Measurements from ENCODE around the gene KIF12. TPM values are rescaled to one million over a fixed set of nuclear protein-coding genes. Genes with fewer than 3 reads are reported as not detected.

Gene KIF12
- total and polyA plus RNA-seq, 2 of the 13 experiments (the other 11 are each of a cell fraction or from before 2014, with no cell fraction given): 1.8 to 12.5 TPM

DNA sequence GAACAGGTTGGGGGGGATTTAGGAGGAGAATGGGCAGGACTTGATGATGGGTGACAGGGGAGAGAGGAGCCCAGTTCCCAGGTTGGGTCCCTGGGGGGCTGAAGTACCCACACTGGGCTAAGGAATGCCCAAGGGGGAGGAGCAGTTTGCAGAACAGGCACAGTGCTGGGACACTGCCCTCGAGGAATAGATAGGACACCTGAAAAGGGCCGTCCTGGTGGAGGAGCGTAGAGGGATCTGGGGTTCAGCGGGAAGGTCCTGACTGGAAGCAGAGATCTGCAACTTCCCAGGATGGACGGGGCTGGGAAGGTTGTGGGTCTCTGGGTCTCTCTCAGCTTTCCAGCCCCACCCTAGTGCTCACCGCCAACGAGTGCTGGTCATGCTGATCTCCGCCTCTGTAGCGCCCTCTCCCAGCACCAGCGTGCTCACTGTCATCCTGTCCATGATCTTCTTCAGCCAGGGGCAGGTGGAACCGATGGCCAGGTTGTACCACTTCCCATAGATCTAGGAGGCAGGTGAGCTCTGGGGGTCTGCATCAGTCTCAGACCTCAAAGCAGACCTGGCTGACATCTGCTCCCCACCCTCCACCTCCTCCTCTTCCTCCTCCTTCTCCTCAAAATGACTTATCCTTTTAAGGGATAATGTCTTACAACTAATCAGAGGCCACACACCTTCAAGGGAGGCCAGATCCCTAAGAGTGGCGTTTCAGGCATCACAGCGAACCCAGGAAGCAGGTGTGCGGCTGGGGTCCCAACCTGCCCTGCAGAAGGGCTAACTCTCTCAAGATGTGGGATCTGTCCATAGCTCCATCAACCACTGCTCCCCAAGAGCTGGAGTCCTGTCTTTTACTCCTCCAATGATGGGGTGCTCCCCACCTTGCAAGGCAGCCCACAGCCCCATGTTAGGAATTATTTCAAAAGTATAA is 22.6 kb downstream of the KIF12 start (continued):
- TF ChIP-seq MIXL1 (CRISPR knock-in tag; IDR thresholded peaks at IDR 0.05): 0 out of 2 replicates have a peak, but pooled peaks have one; percentile 41
- no peak for TF ChIP-seq ZNF713 (CRISPR knock-in tag; IDR thresholded peaks at IDR 0.05)
- TF ChIP-seq, protein P1, sequence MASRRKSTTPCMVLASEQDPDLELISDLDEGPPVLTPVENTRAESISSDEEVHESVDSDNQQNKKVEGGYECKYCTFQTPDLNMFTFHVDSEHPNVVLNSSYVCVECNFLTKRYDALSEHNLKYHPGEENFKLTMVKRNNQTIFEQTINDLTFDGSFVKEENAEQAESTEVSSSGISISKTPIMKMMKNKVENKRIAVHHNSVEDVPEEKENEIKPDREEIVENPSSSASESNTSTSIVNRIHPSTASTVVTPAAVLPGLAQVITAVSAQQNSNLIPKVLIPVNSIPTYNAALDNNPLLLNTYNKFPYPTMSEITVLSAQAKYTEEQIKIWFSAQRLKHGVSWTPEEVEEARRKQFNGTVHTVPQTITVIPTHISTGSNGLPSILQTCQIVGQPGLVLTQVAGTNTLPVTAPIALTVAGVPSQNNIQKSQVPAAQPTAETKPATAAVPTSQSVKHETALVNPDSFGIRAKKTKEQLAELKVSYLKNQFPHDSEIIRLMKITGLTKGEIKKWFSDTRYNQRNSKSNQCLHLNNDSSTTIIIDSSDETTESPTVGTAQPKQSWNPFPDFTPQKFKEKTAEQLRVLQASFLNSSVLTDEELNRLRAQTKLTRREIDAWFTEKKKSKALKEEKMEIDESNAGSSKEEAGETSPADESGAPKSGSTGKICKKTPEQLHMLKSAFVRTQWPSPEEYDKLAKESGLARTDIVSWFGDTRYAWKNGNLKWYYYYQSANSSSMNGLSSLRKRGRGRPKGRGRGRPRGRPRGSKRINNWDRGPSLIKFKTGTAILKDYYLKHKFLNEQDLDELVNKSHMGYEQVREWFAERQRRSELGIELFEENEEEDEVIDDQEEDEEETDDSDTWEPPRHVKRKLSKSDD (CRISPR knock-in tag; IDR thresholded peaks at IDR 0.05; ENCODE audit: low read depth): no peak
- no peak for TF ChIP-seq ZNF431 (CRISPR knock-in tag; IDR thresholded peaks at IDR 0.05; ENCODE audit: borderline replicate concordance, low read depth)
- peak; percentile 33; the same call in 1 of the 2 replicates for TF ChIP-seq FOXA3 (CRISPR knock-in tag; IDR thresholded peaks at IDR 0.05)
- no peak for TF ChIP-seq NFAT5 (CRISPR knock-in tag; IDR thresholded peaks at IDR 0.05)
- TF ChIP-seq, protein P2, sequence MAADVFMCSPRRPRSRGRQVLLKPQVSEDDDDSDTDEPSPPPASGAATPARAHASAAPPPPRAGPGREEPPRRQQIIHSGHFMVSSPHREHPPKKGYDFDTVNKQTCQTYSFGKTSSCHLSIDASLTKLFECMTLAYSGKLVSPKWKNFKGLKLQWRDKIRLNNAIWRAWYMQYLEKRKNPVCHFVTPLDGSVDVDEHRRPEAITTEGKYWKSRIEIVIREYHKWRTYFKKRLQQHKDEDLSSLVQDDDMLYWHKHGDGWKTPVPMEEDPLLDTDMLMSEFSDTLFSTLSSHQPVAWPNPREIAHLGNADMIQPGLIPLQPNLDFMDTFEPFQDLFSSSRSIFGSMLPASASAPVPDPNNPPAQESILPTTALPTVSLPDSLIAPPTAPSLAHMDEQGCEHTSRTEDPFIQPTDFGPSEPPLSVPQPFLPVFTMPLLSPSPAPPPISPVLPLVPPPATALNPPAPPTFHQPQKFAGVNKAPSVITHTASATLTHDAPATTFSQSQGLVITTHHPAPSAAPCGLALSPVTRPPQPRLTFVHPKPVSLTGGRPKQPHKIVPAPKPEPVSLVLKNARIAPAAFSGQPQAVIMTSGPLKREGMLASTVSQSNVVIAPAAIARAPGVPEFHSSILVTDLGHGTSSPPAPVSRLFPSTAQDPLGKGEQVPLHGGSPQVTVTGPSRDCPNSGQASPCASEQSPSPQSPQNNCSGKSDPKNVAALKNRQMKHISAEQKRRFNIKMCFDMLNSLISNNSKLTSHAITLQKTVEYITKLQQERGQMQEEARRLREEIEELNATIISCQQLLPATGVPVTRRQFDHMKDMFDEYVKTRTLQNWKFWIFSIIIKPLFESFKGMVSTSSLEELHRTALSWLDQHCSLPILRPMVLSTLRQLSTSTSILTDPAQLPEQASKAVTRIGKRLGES (CRISPR knock-in tag; IDR thresholded peaks at IDR 0.05; ENCODE audit: borderline replicate concordance): no peak
- no peak; the same call in 1 of the 2 replicates for TF ChIP-seq SALL1 (CRISPR knock-in tag; IDR thresholded peaks at IDR 0.05)
- no peak for TF ChIP-seq MTF1 (CRISPR knock-in tag; IDR thresholded peaks at IDR 0.05)
- no peak for TF ChIP-seq GRHL1 (CRISPR knock-in tag; conservative IDR thresholded peaks at IDR 0.05)
- TF ChIP-seq STAG1 (CRISPR knock-in tag; IDR thresholded peaks at IDR 0.05): peak; percentile 54
- 0 out of 2 replicates have a peak, but pooled peaks have one; percentile 30 for TF ChIP-seq NFKB2 (CRISPR knock-in tag; IDR thresholded peaks at IDR 0.05; ENCODE audit: borderline replicate concordance)
- no peak for TF ChIP-seq ZNF275 (CRISPR knock-in tag; IDR thresholded peaks at IDR 0.05; ENCODE audit: borderline replicate concordance)
- TF ChIP-seq DMAP1 (CRISPR knock-in tag; IDR thresholded peaks at IDR 0.05): no peak
